Measurements from ENCODE around the gene MYO5B.

- no peak for TF ChIP-seq POLR2AphosphoS5 (IDR thresholded peaks at IDR 0.05; ENCODE audit: insufficient read depth in 1 of 2, low read depth in 1 of 2)
- no peak for TF ChIP-seq CTCF (IDR thresholded peaks at IDR 0.05)
- no peak for TF ChIP-seq POLR2A (IDR thresholded peaks at IDR 0.05)
Measured at GRCh38 chr18:49849331-49850217, 345.4 kb downstream of the MYO5B start.
